NCI-H2029 (cell line): ENCODE measurements around the gene METRN.
"Not testable (repeated sequence)": the region's sequence is repeated elsewhere in the genome, so short reads cannot be mapped to it uniquely, and the experiment has no call there.

ENCODE experiments used
- DNase-seq: peaks from one replicate; lab custom pipeline; 2025; lab: John Stamatoyannopoulos, UW

Gene METRN

DNA sequence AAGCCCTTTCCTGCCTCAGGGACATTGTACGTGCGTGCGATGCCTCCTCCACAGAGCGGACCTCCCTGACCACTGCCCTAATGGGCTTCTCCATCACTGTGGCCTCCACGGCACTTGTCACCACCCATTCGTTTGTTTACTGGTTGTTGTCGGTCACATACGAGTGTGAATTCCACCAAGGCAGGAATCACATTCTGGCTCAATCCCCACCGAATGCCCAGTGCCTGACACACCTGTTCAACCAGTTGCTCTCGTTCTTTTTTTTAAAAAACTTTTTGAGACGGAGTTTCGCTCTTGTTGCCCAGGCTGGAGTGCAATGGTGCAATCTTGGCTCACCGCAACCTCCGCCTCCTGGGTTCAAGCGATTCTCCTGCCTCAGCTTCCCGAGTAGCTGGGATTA is 23.7 kb upstream of the METRN start:
- DNase-seq, result not testable (repeated sequence)

GRCh38 chr16:692356-693108 is 22.4 kb upstream of the METRN start:
- no peak for DNase-seq

DNA sequence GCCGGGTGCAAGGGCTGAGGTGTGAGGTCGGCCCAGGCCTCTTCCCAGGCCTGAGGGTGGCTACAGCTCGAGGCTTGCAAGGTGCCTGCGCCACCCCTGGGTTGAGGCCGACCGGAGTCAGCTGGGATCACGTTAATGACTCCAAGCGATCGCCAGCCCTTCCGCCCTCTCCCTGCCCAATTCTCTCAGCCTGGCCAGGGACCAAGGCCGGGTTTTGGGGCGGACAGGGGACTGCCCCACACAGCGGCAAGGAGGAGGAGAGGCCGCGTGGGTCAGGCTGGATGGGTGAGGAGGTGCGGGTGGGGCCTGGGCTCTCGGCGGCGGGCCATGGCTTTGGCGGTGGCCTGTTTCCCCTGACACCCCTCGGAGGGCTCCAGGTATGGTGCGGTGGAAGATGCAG is 21.6 kb upstream of the METRN start:
- no peak for DNase-seq

DNA sequence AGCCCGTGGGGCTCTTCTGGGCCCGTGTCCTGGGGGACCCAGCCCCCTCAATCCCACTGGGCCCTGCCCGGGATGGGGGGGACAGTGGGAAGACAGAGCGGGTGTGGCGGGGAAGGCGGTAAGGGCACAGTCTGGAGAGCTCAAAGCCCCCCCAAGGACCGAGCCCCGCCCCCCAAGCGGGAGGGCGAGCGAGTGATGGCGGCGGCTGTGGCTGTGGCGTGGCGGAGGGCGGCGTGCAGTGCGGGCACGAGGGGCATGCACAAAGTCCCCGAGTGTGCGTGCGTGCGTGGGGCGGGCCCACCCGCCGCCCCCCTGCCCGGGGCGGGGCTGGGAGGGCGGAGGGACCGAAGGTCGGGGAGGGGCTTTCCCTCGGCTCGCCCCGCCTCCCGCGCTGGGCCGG is 21.2 kb upstream of the METRN start:
- no peak for DNase-seq

- no peak for DNase-seq
These were observed 20.6 kb upstream of the METRN start for GRCh38 chr16:694187-694862.

DNA sequence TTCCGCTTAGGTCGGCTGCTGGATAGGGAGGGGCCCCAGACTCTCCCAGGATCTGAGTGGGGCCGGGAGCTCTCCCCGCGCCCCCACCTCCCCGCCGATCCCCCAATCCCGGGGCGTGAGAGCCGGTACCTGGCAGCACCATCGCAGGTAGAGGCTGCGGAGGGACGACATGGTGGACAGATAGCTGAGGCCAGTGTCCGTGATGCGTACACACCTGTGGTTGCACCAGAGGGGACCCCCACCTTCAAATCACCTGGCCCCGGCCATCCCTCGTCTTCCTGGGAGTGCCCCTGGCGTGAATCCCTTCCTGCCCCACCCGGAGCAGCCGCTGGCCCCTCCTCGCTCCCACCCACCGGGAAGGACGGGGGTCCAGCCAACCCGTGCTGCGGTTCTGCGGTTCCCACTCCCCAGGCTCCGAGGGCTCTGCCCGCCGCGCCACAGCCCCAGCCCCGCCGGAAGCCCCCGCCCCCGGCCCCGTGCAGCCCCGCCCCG is 20.0 kb upstream of the METRN start:
- no peak for DNase-seq

GRCh38 chr16:695355-696089 is 19.4 kb upstream of the METRN start:
- DNase-seq, result peak; percentile 90

GRCh38 chr16:698911-699671 is 15.8 kb upstream of the METRN start:
- no peak for DNase-seq

DNA sequence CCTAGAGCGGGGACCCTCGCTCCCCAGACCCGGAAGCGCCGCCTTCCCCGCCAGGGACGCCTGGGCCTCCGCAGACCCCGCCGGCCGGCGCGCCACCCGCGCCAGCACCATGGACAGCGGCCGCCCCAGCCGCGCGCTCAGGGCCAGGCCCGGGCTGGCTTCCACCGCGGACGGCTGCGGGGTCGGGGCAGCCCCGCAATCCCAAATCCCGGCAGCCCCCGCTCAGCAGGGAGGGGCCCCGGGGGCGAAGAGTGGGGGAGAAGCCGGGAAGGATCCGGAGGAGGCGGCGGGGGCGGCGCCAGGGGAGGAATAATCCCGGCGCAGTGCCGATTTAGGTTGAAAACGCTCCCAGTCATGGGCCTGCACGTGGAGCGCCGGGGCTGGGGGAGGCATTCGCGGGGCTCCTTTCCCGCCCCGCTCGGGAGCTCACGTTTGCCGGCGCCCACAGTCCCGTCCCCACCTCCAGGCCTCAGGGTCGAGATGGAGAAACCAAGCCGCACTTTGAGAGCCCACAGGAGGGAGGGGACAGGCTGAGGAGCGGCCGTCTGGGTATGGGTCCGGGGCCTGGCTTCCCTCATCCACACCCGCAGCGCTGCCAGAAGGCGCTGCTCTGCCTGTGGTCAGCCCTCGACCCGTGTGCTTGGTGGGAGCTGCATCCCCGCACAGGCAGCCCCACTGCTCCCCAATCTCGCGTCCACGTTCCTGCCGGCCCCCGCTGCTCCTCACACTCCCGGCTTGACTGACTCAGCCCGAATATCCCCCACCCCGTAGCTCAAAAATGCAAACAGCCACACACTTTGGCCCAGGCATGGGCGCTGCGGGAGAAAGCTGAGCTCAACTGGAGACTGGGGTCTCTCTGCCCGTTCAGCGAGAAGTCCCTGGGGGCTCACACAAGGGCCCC is 14.0 kb upstream of the METRN start:
- DNase-seq, result no peak

- no peak for DNase-seq
These were observed 12.6 kb upstream of the METRN start for GRCh38 chr16:702341-702740.

DNA sequence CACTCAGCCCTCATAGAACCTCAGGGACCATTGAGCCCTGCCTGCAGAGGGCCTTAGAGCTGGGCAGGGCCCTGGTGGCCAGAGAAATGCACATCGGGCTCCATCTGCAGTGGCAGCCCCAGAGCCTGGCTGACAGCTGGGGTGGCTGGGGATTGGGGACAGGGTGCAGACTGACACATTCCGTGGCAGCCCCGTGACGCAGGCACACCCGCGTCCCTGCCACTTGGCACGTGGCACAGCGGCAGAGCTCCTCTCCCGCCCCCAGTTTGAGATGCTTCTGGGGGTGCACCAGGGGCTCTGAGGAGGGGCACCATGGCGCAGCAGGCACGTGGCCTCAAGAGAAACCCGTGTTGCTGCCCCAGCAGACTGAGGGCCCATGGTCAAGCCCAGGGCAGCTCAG is 11.5 kb upstream of the METRN start:
- DNase-seq, result no peak

DNA sequence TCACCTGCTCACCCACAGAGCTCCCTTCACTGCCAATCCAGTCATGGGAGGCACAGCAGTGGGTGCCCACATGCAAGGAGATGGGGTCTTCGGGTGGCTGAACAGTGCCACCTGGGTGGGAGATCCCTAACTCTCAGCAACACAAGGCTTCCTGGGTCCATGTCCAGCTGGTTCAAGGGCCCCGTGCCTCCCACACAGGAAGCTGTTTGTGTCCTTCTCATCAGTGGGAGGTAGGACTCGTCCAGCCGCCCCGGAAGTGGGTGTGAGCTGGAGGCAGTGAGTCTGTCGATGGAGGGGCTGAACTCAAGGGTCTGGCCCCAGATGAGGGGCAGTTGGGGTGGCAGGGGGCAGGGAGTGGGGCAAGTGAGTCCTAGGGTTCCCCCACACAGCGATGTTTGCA is 10.9 kb upstream of the METRN start:
- no peak for DNase-seq

DNA sequence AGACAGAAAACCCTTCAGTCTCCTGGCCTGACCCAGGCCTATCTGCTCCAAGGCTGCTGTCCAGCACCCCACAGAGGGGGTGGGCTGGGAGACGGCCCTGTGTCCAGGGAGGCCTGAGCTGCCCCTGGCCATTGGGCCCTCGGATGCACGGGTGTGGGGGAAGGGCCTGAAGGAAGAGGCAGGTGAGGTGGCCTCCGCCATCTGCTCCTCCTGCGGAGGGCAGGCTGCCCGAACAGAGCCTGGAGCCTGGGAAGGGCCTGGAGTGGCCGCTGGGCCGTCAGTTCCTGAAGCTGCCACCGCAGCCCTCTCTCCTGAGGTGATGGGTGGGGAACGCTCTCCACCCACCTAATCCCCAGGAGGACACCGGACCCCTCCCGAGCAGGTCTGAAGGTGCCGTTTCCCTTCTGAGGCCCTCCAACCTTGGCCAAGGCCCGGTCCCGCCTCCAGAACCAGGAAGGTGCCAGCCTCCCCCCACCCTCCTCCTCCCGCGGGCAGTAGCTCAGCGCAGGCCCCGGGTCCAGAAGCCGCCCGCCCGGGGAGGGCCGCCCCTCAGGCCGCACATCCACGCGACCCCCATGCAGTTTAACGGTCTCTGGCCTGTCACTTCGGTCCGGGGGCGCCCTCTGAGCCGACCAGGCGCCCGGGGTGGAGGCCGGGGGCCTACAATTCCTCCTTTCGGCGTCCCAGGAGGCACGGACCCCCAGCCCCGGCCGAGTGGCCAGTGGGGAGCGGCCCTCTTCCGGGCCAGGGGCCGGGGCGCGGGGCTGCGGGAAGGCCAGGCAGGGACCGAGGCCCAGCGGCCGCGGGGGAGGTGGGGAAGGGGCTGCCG is 10.2 kb upstream of the METRN start:
- DNase-seq, result no peak

DNA sequence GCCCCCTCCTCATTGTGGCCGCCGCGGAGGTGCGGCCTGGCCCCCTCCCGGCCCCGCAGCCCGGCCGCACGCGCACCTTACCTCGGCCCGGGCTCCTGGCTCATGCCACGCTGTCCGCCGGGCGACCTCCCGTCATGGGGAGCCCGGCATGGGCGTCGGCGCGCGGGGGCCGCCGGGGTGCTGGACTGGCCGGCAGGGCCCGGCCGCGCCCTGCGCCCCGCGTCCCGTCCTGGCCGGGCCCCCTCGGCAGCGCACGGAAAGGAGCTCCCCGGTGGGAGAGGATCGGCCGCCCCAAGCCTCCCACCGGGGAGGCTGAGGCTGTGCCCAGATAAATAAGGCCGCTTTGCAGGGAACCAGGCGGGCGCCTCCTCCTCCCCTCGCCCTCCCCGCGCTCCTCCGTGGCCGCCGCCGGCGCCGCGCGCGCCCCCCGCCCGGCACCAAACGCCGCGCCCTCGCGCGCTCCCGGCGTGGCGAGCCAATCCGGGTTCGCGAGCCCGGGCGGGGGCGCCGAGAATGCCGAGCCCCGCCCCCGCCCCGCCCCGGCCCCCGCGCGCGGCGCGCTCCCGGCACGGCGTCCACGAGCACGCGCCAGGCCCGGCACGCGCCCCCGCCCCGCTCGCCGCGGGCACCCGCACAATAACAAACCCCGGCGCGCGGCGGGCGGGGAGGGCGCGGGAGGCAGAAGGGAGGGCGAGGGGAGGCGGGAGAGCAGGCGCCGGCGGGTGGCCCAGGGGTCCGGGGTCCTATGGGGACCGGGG is 9.3 kb upstream of the METRN start, which contains the start of gene FBXL16:
Gene FBXL16 (minus strand): TSS at position 371 of the 758 bp plus-strand sequence. CDS start 8,396 bp downstream, outside the sequence.
- no peak for DNase-seq

DNA sequence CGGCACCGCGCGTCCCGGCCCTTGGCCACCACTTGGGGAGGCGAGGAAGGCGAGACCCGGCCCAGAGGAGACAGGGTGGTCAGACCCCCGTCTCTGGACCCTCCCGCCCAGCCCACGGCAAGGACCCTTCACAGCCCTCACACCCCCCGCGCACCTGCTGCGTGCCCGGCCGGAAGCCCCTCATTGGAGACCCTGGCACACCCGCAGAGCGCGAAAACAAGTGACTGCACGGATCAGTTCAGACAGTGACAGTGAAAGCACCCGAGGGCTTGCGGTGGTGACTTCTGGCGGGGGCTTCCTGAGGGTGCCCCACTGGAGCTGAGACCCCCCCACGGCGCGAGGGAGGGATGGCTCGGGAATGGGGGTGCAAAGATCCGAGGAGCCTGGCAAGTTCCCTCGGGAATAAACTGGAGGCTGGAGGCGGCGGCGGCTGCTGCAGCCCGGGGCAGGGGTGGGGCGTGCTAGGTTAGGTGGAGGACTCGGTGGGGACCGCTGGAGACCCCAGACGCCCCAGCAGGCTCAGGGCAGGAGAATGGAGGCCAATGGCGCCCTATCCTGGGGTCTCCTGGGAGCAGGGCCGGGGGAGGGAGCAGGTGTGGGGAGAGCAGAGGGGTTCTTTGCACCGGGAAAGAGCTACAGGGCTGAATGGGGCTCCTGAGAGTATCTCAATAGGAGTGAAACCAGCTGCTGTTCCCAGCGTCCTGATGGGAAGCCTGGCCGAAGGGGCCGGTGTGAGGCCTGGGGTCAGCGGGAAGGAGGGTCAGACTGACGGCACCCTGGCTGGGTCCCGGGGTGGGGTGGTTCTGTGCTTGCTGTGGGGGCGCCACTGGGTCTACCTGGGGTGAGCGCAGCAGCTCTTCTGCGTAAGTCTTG is 8.5 kb upstream of the METRN start:
- no peak for DNase-seq

DNA sequence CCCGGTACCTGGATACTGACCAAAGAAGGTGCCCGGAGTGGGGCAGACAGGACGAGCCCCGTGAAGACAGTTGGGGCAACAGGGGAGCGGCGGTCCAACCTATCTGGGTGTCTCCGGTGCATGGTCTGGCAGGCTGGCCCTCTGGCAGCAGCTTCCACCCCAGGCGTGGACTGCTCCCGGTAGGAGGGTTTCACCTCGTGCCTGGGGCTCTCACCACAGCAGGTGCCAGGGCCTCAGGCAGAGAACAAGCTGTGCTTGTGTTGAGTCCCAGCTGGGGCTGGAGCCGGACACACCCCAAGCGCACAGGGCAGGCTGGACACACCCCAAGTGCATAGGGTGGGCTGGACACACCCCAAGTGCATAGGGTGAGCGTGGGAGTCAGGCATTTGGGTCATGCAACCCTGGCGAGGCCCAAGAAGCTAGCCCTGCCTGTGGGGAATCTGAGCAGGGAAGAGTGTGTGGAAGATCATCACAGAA is 7.8 kb upstream of the METRN start:
- DNase-seq, result no peak

- no peak for DNase-seq
These were observed 6.9 kb upstream of the METRN start for GRCh38 chr16:708019-708418.

GRCh38 chr16:708959-709358 is 6.0 kb upstream of the METRN start:
- no peak for DNase-seq
